ENCODE data around the gene ITPK1.

DNA sequence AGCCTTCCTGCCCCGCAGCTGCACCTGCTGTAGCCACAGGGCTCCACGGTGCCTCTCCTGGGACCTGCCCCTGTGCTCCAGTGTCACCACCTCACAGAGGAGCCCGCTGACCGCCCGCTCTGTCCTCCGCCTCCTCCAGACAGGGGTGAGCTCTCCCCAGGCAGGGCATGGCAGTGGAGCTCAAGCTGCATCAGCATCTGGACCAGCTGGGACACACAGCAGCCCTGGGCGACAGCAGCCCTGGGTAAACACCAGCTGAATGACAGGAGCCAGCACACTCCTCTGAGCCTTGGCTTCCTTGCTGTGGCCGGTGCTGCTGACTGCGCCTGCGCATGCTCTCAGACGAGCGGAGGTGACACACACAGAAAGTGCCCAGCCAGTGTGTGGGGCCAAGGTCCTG is 170.7 kb downstream of the ITPK1 start:
- TF ChIP-seq, protein P1, sequence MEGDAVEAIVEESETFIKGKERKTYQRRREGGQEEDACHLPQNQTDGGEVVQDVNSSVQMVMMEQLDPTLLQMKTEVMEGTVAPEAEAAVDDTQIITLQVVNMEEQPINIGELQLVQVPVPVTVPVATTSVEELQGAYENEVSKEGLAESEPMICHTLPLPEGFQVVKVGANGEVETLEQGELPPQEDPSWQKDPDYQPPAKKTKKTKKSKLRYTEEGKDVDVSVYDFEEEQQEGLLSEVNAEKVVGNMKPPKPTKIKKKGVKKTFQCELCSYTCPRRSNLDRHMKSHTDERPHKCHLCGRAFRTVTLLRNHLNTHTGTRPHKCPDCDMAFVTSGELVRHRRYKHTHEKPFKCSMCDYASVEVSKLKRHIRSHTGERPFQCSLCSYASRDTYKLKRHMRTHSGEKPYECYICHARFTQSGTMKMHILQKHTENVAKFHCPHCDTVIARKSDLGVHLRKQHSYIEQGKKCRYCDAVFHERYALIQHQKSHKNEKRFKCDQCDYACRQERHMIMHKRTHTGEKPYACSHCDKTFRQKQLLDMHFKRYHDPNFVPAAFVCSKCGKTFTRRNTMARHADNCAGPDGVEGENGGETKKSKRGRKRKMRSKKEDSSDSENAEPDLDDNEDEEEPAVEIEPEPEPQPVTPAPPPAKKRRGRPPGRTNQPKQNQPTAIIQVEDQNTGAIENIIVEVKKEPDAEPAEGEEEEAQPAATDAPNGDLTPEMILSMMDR (conservative IDR thresholded peaks at IDR 0.05 in 1 of 2, IDR thresholded peaks at IDR 0.05 in 1 of 2; ENCODE audit: extremely low read depth in 1 of 2, insufficient read depth in 1 of 2, low read depth in 1 of 2, low read length in 2 of 2), result no peak
- no peak for TF ChIP-seq EZH2 (IDR thresholded peaks at IDR 0.05; ENCODE audit: borderline replicate concordance, low read length)

All from mammary epithelial cell (primary cell).